ENCODE measurements around the gene TBP. TPM values are rescaled to one million over a fixed set of nuclear protein-coding genes. Genes with fewer than 3 reads are reported as not detected.

The TBP gene
- total RNA-seq, 1 donor from 2014 or later, result 20.8 TPM

DNA sequence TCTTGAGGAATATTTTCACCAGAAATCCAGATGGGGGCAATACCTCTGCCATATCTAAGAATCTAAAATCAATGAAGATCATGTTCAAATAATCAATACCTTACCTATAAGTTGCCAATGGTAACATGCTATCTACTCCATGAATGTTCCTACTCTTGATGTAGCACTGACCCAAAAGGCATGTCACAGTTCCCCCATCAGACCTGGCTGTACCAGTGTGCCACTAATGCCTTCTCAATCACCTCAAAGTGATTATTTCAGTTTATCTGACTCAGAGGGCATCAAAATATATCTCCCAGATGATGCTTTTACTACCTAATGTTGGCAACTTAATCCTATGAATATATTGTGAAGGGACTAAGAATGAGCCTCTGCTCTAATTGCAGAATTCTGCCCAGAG is 24.7 kb downstream of the TBP start:
- no peak overlapping the region for H3K27ac Mint-ChIP-seq
- H3K4me1 Mint-ChIP-seq (ENCODE audit: unreplicated experiment), result peaks cover 6% of the 10 kb centered on the region
- TF ChIP-seq, protein P1, sequence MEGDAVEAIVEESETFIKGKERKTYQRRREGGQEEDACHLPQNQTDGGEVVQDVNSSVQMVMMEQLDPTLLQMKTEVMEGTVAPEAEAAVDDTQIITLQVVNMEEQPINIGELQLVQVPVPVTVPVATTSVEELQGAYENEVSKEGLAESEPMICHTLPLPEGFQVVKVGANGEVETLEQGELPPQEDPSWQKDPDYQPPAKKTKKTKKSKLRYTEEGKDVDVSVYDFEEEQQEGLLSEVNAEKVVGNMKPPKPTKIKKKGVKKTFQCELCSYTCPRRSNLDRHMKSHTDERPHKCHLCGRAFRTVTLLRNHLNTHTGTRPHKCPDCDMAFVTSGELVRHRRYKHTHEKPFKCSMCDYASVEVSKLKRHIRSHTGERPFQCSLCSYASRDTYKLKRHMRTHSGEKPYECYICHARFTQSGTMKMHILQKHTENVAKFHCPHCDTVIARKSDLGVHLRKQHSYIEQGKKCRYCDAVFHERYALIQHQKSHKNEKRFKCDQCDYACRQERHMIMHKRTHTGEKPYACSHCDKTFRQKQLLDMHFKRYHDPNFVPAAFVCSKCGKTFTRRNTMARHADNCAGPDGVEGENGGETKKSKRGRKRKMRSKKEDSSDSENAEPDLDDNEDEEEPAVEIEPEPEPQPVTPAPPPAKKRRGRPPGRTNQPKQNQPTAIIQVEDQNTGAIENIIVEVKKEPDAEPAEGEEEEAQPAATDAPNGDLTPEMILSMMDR (conservative IDR thresholded peaks at IDR 0.05), result no peak
- no peak for DNase-seq (ENCODE audit: extremely low spot score, unreplicated experiment)
- peaks cover 19% of the 10 kb centered on the region for H3K36me3 Mint-ChIP-seq
- H3K9me3 Mint-ChIP-seq, result no peaks in the 10 kb centered on the region
- H3K4me3 Mint-ChIP-seq, result no peak overlapping the region
- no peaks in the 10 kb centered on the region for H3K27me3 Mint-ChIP-seq

DNA sequence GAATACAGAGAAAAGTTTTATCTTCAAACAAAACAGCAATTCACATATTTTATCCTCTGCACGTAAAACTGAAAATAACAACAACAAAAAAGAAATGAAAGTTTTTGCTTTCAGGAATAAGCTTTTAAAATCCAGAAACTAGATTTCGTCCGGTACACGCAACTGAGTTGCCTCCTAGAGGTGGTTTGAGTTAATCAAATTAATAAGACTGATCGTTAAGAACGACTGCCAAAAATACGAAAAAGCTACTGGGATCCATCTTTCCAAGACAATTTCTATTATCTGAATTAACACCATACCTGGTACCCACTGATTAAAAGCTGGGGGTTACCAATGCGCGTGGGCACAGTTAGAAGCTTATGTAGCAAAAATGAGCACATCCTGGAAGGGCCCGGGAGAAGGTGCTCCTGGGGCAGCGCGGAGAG is 29.6 kb downstream of the TBP start:
- DNase-seq (ENCODE audit: extremely low spot score, unreplicated experiment), result no peak
- Mint-ChIP-seq H3K27me3 (no peaks in the 10 kb centered on the region), H3K36me3 (peaks cover 22% of the 10 kb centered on the region), H3K4me3 (peak overlapping the region; percentile 95), H3K4me1 (ENCODE audit: unreplicated experiment) (peaks cover 14% of the 10 kb centered on the region), H3K9me3 (no peaks in the 10 kb centered on the region), H3K27ac (peak overlapping the region; percentile 90)
- TF ChIP-seq, protein P1 (conservative IDR thresholded peaks at IDR 0.05), result peak; percentile 47

DNA sequence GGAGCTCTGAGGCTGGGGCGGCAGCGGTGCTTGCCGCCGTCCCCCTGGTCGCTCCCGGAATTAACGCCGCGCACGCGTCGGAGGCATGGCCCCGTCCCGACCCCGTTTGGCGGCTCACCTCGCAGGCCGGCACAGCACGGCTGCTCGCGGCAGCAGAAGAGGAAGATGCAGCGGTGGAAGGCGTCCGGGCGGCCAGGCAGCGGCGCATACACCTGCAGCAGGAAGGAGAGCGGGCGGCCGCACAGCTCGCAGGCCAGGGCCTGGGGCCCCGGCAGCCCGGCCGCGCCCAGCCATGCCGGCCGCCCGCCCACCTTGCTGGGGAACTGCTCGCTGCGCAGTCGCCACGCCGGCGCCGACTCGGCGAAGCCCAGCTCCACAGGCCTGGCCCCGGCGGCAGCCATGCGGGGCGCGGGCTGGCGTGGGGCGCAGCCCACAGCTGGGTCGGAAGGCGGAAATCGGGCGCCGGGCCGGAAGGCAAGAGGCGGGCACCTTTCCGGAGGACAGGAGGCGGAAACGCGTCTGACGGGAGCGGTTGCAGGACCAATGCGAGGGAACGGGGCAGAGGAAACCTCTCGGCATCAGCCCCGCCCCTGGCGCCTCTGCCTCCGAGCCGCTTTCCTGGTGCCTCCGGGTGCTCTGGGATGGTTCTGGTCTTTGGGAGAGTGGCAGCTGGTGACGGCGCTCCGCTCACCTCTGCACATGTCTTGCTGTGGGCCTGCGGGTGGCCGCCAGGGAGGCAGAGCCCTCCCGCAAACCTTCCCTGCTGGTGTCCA is 30.2 kb downstream of the TBP start, which contains the start of gene PDCD2:
Gene PDCD2 (minus strand): TSS at position 457 of the 773 bp plus-strand sequence. CDS start 56 bp downstream, at position 401.
- peaks cover 14% of the 10 kb centered on the region for H3K4me1 Mint-ChIP-seq (ENCODE audit: unreplicated experiment)
- no peaks in the 10 kb centered on the region for H3K27me3 Mint-ChIP-seq
- H3K27ac Mint-ChIP-seq, result peak within 1 kb of the TSS; percentile 99
- no peaks in the 10 kb centered on the region for H3K9me3 Mint-ChIP-seq
- DNase-seq (ENCODE audit: extremely low spot score, unreplicated experiment), result peak; percentile 90
- H3K36me3 Mint-ChIP-seq, result peaks cover 22% of the 10 kb centered on the region
- TF ChIP-seq, protein P1 (conservative IDR thresholded peaks at IDR 0.05), result no peak
- H3K4me3 Mint-ChIP-seq, result peak within 1 kb of the TSS; percentile 99

DNA sequence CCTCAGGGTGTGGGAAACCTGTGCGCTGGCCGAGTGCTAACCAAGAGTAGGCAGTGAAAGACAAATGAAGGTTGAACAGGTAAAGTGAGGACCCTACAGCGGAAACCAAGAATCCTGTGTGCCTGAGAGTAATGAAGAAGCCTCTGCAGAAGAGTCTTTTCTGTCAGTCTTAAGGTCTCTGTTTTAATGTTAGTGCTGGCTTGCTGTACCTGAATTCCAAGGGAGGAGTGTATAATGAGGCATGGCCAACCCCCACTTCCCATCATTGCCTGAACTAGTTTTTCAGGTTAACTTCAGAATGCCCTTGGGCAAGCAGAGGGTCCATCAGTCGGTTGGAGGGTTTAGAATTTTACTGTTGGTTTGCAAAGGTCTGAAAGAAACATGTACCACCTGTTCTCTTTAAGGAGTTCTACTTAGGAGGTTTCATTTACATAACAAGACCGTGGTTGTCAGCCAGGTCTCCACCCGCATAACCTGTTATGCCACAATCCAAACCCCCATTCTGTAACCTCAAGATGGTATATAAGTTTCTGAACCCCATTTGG is 30.9 kb downstream of the TBP start:
- DNase-seq (ENCODE audit: extremely low spot score, unreplicated experiment), result no peak
- Mint-ChIP-seq H3K27me3 (no peaks in the 10 kb centered on the region), H3K9me3 (no peaks in the 10 kb centered on the region), H3K36me3 (peaks cover 22% of the 10 kb centered on the region), H3K4me3 (peak overlapping the region; percentile 99), H3K4me1 (ENCODE audit: unreplicated experiment) (peaks cover 14% of the 10 kb centered on the region), H3K27ac (peak overlapping the region; percentile 99)
- TF ChIP-seq, protein P1 (conservative IDR thresholded peaks at IDR 0.05), result no peak

DNA sequence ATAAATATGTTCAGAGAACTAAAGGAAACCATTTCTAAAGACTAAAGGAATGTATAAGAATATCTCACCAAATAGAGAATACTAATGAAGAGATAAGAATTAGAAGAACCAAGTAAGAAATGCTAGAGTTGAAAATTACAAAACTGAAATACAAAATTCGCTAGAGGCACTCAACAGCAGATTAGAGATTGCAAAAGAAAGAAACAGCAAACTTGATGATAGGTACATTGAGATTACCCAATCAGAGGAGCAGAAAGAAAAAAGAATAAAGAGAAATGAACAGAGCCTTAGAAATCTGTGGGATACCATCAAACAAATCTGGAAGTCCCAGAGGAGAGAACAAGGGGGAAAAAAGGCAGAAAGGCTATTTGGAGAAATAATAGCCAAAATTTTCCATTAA is 36.6 kb downstream of the TBP start:
- H3K27ac Mint-ChIP-seq, result no peak overlapping the region
- TF ChIP-seq, protein P1 (conservative IDR thresholded peaks at IDR 0.05), result no peak
- H3K27me3 Mint-ChIP-seq, result peaks cover 5% of the 10 kb centered on the region
- peaks cover 10% of the 10 kb centered on the region for H3K9me3 Mint-ChIP-seq
- no peaks in the 10 kb centered on the region for H3K36me3 Mint-ChIP-seq
- H3K4me1 Mint-ChIP-seq (ENCODE audit: unreplicated experiment), result no peaks in the 10 kb centered on the region
- DNase-seq (ENCODE audit: extremely low spot score, unreplicated experiment), result no peak
- no peak overlapping the region for H3K4me3 Mint-ChIP-seq
